Endothelial cell of umbilical vein (primary cell): ENCODE results near the gene ZBTB17. TPM values are rescaled to one million over a fixed set of nuclear protein-coding genes. Genes with fewer than 3 reads are reported as not detected.
A peak's percentile ranks its signal among the peaks of the same experiment; 100 is the strongest.

Experiments used
- BruUV-seq: library from RNA; stranded (reverse); fragments of 400-500 nt; replicated peaks from 2 replicates; lab custom pipeline; 2021; lab: Mats Ljungman, UMichigan
- CTCF ChIA-PET: fragments of 300-600, 350-600 bp; sonication (Branson Sonifier 250); formaldehyde crosslinking; loops from one replicate; lab custom pipeline; 2021; ENCODE audit warnings: antibody characterized with exemption, inconsistent platforms; lab: Charles Lee
- POLR2A ChIA-PET: fragments of 300-600, 350-600 bp; sonication (Branson Sonifier 250); formaldehyde crosslinking; loops from one replicate; lab custom pipeline; 2021; ENCODE audit warnings: antibody characterized with exemption, inconsistent platforms; lab: Charles Lee
- DNase-seq: peaks from one replicate; pipeline ENCODE4 v3.0.0-alpha.2; 2011; ENCODE audit warnings: low read depth, low spot score
- FAIRE-seq: peaks from 2 replicates; lab custom pipeline; 2011; peaks lifted over from hg19 to GRCh38; lab: Jason Lieb, UNC
- H2AFZ ChIP-seq: 2 replicates; pipeline ENCODE4 v1.6.0; 2012; ENCODE audit warnings: low read depth, low read length, control low read depth, inconsistent platforms
- H3K27ac ChIP-seq: 2 replicates; pipeline ENCODE4 v1.5.1; 2011; ENCODE audit warnings: low read depth, mild to moderate bottlenecking, control low read depth, low read length, moderate library complexity; ENCODE audit not compliant: insufficient read depth
- H3K27me3 ChIP-seq, 2 experiments: 2 replicates each; pipeline versions ENCODE4 v1.6.0 to v1.6.1; 2011; ENCODE audit warnings: low read length in 2 of 2, mixed read lengths in 1 of 2; ENCODE audit not compliant: control insufficient read depth in 2 of 2, insufficient read depth in 2 of 2
- H3K36me3 ChIP-seq, 2 experiments: 2 replicates in 1 of 2; 3 replicates in 1 of 2; pipeline ENCODE4 v1.5.1; 2011; ENCODE audit warnings: low read length in 2 of 2, mild to moderate bottlenecking in 1 of 2, moderate library complexity in 1 of 2; ENCODE audit not compliant: control insufficient read depth in 2 of 2, insufficient read depth in 2 of 2; ENCODE audit errors: extremely low read depth in 1 of 2
- H3K4me1 ChIP-seq: 3 replicates; pipeline ENCODE4 v1.5.1; 2011; ENCODE audit warnings: mild to moderate bottlenecking, low read length; ENCODE audit not compliant: control insufficient read depth, insufficient read depth; ENCODE audit errors: extremely low read depth
- H3K4me2 ChIP-seq: 2 replicates; pipeline ENCODE4 v1.6.1; 2011; ENCODE audit warnings: low read length, control low read depth, mixed read lengths; ENCODE audit not compliant: insufficient read depth
- H3K4me3 ChIP-seq, 3 experiments: fragments of 200-600 bp in 1 of 3; sonication (generic), shearing (Covaris generic) in 1 of 3; replicated peaks in 1 of 3; 2 replicates each; pipeline ENCODE4 v1.5.1; 2011 to 2016; ENCODE audit warnings: control low read depth in 3 of 3, low read length in 3 of 3, mild to moderate bottlenecking in 2 of 3, inconsistent platforms in 1 of 3, low read depth in 1 of 3, moderate library complexity in 1 of 3; ENCODE audit not compliant: insufficient read depth in 1 of 3
- H3K79me2 ChIP-seq: 2 replicates; pipeline ENCODE4 v1.6.0; 2012; ENCODE audit warnings: low read length, inconsistent platforms; ENCODE audit not compliant: control insufficient read depth, insufficient read depth
- H3K9ac ChIP-seq: replicated peaks from 2 replicates; pipeline ENCODE3; 2011; ENCODE audit warnings: low read length, control low read depth; ENCODE audit not compliant: insufficient read depth; ENCODE audit errors: extremely low read depth
- H3K9me1 ChIP-seq: replicated peaks from 3 replicates; pipeline ENCODE4 v1.6.0; 2011; ENCODE audit warnings: mild to moderate bottlenecking, low read length; ENCODE audit not compliant: control insufficient read depth, insufficient read depth; ENCODE audit errors: extremely low read depth
- H3K9me3 ChIP-seq: replicated peaks from 2 replicates; pipeline ENCODE4 v1.5.1; 2012; ENCODE audit warnings: low read length, inconsistent platforms; ENCODE audit not compliant: control insufficient read depth, insufficient read depth
- H4K20me1 ChIP-seq: replicated peaks from 2 replicates; pipeline ENCODE3; 2011; ENCODE audit warnings: mild to moderate bottlenecking, low read length; ENCODE audit not compliant: control insufficient read depth, insufficient read depth; ENCODE audit errors: extremely low read depth
- CTCF ChIP-seq, 2 donors: IDR thresholded peaks; 1 replicate in 1 of 2; 2 replicates in 1 of 2; pipeline ENCODE4 v1.5.1; 2011; ENCODE audit warnings: low read length in 2 of 2, mild to moderate bottlenecking in 2 of 2, moderate library complexity in 2 of 2, control low read depth in 1 of 2, inconsistent platforms in 1 of 2, low read depth in 1 of 2; ENCODE audit not compliant: insufficient read depth in 1 of 2; ENCODE audit errors: extremely low read depth in 1 of 2
- EZH2 ChIP-seq: IDR thresholded peaks from 2 replicates; pipeline ENCODE4 v1.6.1; 2012; ENCODE audit warnings: borderline replicate concordance, low read depth, mild to moderate bottlenecking, moderate library complexity, low read length, inconsistent platforms; ENCODE audit not compliant: severe bottlenecking
- FOS ChIP-seq: IDR thresholded peaks from 2 replicates; pipeline ENCODE4 v1.6.1; 2011; ENCODE audit warnings: mild to moderate bottlenecking, low read length, moderate library complexity, borderline replicate concordance; ENCODE audit not compliant: insufficient read depth
- GATA2 ChIP-seq: IDR thresholded peaks from 2 replicates; pipeline ENCODE4 v1.7.0; 2011; ENCODE audit warnings: low read depth, mild to moderate bottlenecking, moderate library complexity, mixed read lengths, low read length; ENCODE audit not compliant: insufficient read length, insufficient read depth
- JUN ChIP-seq: IDR thresholded peaks from 2 replicates; pipeline ENCODE4 v1.6.1; 2011; ENCODE audit warnings: borderline replicate concordance, low read depth; ENCODE audit not compliant: insufficient read length, insufficient read depth
- MYC ChIP-seq: IDR thresholded peaks from one replicate; pipeline ENCODE4 v1.6.1; 2011; ENCODE audit warnings: mild to moderate bottlenecking, low read depth, low read length
- POLR2A ChIP-seq: IDR thresholded peaks from 2 replicates; pipeline ENCODE4 v1.6.1; 2012; ENCODE audit warnings: low read depth, mild to moderate bottlenecking, control low read depth, low read length
- POLR2AphosphoS5 ChIP-seq: IDR thresholded peaks from 2 replicates; pipeline ENCODE4 v1.6.1; 2012; ENCODE audit warnings: low read depth, mild to moderate bottlenecking, control low read depth, low read length, moderate library complexity; ENCODE audit not compliant: insufficient read depth
- dilution Hi-C: fragments of 300-500 bp; cut with MboI; formaldehyde crosslinking; loops from one replicate; pipeline ENCODE4 v1.15.0; 2019; ENCODE audit warnings: low sequenced_read_pairs; ENCODE audit not compliant: extremely low pct_ligation_motif_present
- intact Hi-C: fragments of 100-400 bp; cut with micrococcal nuclease; formaldehyde crosslinking; loops from one replicate; pipeline ENCODE4 v1.10.0; 2022
- polyA plus RNA-seq, 4 experiments: library from polyadenylated mRNA; depleted of rRNA in 3 of 4; stranded (reverse) in 3 of 4; unstranded in 1 of 4; fragments of >200 nt; gene quantifications; 2 replicates each; pipeline versions ENCODE4 v1.2.1 to v1.2.3, GENCODE V29; 2011 to 2012; ENCODE audit warnings: missing spikeins in 1 of 4
- total RNA-seq: library from RNA; stranded (reverse); gene quantifications from 2 replicates; pipeline ENCODE4 v1.2.3, GENCODE V29; 2021
- TF ChIP-seq, protein P1 (sequence below): IDR thresholded peaks from 2 replicates; pipeline ENCODE4 v1.6.1; 2011; ENCODE audit not compliant: insufficient read depth, insufficient read length

ZBTB17 gene
- total and polyA plus RNA-seq, 2 donors (not counting 3 experiments of a cell fraction or from before 2014, with no cell fraction given) = 43.9 to 72.7 TPM

DNA sequence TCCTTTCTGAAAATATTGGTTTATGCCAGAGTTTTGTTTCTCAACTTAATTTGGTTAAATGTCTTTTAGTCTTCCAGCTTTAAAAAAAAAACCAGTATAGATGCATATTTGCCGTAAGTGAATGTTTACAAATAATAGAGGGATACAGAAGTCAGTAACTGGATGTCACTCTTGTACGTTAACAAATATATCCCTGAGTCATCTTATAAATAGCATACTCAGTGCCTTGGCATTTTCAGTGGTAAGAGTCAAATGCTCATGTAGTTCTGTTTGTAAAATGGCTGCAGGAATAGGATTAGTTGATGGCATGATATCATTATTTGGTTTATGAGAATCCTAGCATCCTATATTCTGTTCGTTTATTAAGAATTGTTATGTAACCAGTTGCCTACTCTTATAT lies 73.0 kb downstream of the ZBTB17 start:
- Histone ChIP-seq H3K4me3 (no peak overlapping the region), H3K27ac (no peak overlapping the region), H3K9me1 (no peaks in the 10 kb centered on the region), H3K79me2 (peaks cover 97% of the 10 kb centered on the region), H3K4me1 (peaks cover 5% of the 10 kb centered on the region), H3K9ac (no peak overlapping the region), H2AFZ (no peak overlapping the region), H4K20me1 (peaks cover 3% of the 10 kb centered on the region), H3K4me2 (no peak overlapping the region), H3K36me3 (no peaks in the 10 kb centered on the region), H3K27me3 (no peaks in the 10 kb centered on the region), H3K9me3 (no peaks in the 10 kb centered on the region)
- FAIRE-seq = peak; percentile 55
- ChIA-PET POLR2A (interaction anchor here (0.5 kb wide), 1 partner anchor 106 kb away, joined by 3 read pairs; no protein-coding TSS in a partner anchor), CTCF (no interaction called here)
- DNase-seq = no peak
- dilution Hi-C loops = no loop called here
- intact Hi-C loops = no loop called here
- TF ChIP-seq FOS = peak; percentile 12
- no peak for TF ChIP-seq CTCF (IDR thresholded peaks at IDR 0.05; ENCODE audit: extremely low read depth in 1 of 2, insufficient read depth in 1 of 2, low read depth in 1 of 2, low read length in 2 of 2)
- no TSS peak for BruUV-seq

GRCh38 chr1:15900662-15901279 lies 75.1 kb downstream of the ZBTB17 start:
- H3K27me3 ChIP-seq = no peaks in the 10 kb centered on the region
- FAIRE-seq = no peak
- no peak overlapping the region for H3K27ac ChIP-seq
- no peak overlapping the region for H3K4me2 ChIP-seq
- intact Hi-C loops (no loop called here), dilution Hi-C loops (no loop called here)
- no peaks in the 10 kb centered on the region for H3K9me3 ChIP-seq
- DNase-seq = no peak
- peaks cover 96% of the 10 kb centered on the region for H3K79me2 ChIP-seq
- no peak overlapping the region for H3K4me3 ChIP-seq
- H3K4me1 ChIP-seq = peaks cover 5% of the 10 kb centered on the region
- H3K9me1 ChIP-seq = no peaks in the 10 kb centered on the region
- CTCF ChIA-PET = interaction anchor here (0.6 to 1.4 kb wide), 4 partner anchors 10 to 106 kb away, joined by 3 read pairs; no protein-coding TSS in a partner anchor
- peaks cover 3% of the 10 kb centered on the region for H4K20me1 ChIP-seq
- POLR2A ChIA-PET = no interaction called here
- H2AFZ ChIP-seq = no peak overlapping the region
- no peaks in the 10 kb centered on the region for H3K36me3 ChIP-seq
- no TSS peak for BruUV-seq
- TF ChIP-seq POLR2AphosphoS5 (no peak), EZH2 (no peak), JUN (no peak), GATA2 (no peak), FOS (no peak), CTCF (IDR thresholded peaks at IDR 0.05; ENCODE audit: extremely low read depth in 1 of 2, insufficient read depth in 1 of 2, low read depth in 1 of 2, low read length in 2 of 2) (no peak), MYC (no peak), POLR2A (no peak)
- TF ChIP-seq, protein P1, sequence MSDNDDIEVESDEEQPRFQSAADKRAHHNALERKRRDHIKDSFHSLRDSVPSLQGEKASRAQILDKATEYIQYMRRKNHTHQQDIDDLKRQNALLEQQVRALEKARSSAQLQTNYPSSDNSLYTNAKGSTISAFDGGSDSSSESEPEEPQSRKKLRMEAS = no peak
- no peak overlapping the region for H3K9ac ChIP-seq
